ENCODE results near the gene CADM4.
"Not testable (repeated sequence)": the region's sequence is repeated elsewhere in the genome, so short reads cannot be mapped to it uniquely, and the experiment has no call there.

CADM4 gene

DNA sequence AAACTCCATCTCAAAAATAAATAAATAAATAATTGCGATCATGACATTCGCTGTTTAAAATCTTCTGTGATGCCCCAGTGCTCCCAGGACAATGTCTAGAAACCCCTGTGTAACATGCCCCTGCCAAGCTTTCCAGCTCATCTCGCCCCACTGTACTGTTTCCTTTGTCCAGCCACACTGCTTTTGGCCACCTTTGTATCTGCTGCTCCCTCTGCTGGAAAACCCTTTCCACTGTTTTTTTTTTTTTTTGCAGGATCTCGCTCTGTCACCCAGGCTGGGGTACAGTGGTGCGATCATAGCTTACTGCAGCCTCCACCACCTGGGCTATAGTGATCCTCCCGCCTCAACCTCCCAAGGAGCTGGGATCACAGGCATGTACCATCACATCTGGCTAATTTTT is 22.8 kb upstream of the CADM4 start:
- no peak for DNase-seq

DNA sequence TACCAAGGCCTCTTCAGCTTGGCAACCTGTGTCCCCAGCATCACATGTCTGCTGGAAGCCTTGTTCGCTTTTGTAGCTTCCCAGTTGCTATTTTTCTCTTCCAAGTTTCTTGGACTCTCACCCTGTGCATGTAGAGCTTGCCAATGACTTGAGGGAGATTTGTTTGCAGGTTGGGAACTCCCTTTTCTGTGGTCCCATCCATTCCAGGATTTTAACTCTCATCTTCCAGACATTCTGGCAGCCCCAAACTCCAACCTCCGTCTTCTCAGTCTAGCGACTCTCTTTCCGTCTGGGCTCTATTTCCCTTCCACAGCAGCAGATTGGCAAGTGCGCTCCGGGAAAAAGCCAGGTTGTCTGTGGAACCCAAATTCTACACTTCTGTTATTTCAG is 21.3 kb upstream of the CADM4 start:
- DNase-seq = no peak

DNA sequence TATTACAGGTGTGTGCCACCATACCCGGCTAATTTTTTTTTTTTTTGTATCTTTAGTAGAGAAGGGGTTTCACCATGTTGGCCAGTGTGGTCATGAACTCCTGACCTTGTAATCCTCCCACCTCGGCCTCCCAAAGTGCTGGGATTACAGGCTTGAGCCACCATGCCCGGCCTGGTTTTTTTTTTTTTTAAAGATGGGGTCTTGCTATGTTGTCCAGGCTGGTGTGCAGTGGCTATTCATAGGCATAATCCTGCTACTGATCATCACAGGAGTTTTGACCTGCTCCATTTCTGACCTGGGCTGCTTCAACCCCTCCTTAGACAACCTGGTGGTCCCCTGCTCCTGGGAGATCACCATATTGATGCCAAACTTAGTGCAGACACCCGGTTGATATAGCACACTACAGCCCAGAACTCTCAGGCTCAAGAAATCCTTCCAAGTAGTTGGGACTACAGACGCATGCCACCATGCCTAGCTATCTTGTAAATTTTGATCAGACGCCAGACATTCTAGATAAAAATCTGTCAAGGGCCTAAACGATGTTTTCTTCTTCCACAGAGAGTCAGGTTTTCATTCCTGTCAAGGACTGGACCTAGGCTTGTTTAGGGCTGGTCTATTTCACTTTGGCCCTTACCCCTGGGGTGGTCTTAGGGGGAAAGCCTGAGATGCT is 20.8 kb upstream of the CADM4 start:
- DNase-seq = no peak

- DNase-seq = no peak
These were observed 18.8 kb upstream of the CADM4 start for GRCh38 chr19:43658494-43658893.

GRCh38 chr19:43658001-43658400 is 18.4 kb upstream of the CADM4 start:
- DNase-seq = no peak

DNA sequence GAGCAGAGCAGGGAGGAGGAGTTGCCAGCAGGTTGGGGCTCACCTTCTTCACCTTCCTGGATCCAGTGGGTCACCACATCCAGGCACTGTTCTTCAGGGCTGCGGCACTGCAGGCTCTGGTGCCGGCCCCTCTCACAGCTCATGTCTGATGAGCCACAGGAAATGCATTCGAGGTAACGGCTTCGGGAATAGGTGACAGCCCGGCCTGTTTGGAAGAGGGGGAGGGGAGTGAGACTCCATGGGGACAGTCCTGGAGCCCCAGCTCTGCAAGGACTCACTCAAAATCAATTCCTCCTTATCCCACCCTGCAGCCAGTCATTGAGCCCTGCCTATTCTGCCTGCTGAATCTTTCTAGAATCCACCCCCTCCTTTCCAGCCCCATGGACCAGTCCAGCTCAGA is 16.8 kb upstream of the CADM4 start:
- DNase-seq = no peak

GRCh38 chr19:43652546-43652874 is 12.9 kb upstream of the CADM4 start:
- DNase-seq = no peak

DNA sequence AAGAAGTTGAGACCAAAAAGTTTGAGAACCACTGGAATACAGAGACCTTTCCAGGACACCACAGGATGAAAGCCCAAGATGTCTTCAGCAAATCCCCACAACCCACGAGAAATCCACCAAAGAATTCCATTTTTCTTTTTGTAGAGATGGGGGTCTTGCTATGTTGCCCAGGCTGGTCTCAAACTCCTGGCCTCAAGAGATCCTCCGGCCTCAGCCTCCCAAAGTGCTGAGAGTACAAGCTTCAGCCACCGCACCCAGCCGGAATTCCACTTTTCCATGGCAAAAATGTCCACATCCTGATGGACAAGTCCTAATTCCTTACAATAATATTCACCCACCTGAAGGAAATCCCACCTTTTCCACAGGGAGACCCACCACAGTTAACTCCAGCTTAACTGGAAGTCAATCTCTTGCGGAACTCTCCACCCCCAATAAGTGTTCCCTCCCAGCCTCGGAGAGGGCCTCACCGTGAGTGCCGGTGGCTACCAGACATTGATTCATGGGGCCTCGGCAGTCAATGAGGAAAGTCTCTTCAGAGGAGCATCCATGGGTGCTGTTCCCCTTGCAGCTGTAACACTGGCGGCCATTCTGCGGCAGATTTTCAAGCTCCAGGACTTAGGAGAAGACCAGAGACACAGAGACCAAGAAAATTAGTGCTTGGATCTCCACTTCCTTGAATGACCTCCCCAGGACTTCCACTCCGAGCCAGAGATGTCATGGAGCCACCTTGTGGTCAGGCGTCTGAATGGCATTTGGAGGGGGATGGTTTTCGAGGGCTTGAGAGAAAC is 12.3 kb upstream of the CADM4 start:
- peak; percentile 33 to 43 for DNase-seq

DNA sequence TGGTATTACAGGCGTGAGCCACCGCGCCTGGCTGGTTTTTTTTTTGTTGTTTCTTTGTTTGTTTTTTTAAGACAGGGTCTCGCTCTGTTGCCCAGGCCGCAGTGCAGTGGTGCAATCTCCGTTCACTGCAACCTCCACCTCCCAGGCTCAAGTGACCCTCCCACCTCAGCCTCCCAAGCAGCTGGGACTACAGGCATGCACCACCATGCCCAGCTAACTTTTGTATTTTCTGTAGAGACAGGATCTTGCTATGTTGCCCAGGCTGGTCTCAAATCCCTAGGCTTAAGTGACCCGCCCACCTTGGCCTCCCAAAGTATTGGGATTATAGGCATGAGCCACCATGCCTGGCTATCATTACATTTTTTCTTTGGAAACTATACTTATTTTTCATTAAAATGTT is 10.6 kb upstream of the CADM4 start:
- DNase-seq = not testable (repeated sequence)

GRCh38 chr19:43649514-43649913 is 9.9 kb upstream of the CADM4 start:
- DNase-seq = no peak

DNA sequence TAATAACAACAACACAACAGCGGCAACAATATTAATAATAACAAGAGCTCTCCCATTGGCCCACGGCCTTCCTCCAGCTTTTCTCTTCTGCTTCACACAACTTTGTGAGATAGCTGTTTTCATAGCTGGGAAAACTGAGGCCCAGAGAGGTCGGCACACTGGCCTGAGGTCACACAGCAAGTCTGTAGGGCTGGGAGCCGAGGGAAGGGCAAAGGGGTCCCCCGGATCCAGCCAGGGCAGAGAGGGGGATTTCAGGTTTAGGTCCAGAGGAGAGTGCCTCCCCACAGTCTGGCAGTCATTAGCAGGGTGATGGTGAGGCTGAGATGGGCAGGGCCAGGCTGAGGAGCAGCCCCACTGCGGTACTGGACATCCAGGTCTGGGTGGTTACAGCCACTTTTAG is 9.0 kb upstream of the CADM4 start:
- no peak for DNase-seq

DNA sequence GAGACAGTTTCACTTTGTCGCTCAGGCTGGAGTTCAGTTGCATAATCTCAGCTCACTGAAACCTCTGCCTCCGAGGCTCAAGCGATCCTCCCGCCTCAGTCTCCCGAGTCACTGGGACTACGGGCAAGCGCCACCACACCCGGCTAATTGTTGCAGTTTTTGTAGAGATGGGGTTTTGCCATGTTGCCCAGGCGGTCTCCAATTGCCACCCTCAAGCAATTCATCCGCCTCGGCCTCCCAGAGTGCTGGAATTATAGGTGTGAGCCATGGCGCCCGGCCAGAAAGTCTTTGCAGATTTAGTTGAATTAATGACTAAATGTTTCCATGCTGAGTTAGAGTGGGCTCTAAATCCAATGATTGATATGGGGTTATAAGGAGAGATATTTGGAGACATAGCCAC is 4.5 kb upstream of the CADM4 start:
- no peak for DNase-seq

DNA sequence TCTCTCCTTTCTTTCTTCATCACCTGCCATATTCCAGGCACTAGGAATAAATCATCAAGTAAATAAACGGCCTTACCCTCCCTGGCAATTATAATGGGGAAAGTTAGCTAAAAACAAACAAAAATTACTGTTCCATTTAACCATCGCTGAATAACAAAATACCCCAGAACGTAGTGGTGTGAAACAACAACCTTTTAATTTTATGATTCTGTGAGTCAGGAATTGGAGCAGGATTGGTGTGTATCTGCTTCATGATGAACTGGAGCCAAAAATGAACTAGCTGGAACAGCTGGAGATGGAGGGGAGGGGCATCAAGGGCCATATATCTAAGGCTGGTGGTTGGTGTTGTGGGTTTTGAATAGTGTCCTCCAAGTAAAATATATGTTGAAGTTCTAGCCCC is 3.7 kb upstream of the CADM4 start:
- no peak for DNase-seq

DNA sequence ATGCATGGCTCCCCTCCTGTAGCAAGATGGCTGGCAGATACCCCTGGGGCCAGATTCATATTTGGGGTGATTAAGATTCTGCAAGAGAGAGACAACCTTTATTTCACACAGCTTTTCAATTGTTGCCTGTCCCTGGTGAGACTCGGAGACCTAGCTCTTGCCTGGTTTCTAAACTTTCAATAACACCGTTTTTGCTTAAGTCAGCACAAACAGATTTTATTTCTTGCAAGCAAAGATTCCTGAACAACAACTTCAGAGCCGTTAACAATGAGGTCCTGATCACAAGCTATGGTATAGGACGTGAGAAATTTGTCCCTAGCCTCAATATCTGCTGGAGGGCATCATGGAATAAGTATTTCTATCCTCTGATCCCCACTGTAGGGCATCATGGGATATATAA is 2.9 kb upstream of the CADM4 start:
- DNase-seq = no peak

DNA sequence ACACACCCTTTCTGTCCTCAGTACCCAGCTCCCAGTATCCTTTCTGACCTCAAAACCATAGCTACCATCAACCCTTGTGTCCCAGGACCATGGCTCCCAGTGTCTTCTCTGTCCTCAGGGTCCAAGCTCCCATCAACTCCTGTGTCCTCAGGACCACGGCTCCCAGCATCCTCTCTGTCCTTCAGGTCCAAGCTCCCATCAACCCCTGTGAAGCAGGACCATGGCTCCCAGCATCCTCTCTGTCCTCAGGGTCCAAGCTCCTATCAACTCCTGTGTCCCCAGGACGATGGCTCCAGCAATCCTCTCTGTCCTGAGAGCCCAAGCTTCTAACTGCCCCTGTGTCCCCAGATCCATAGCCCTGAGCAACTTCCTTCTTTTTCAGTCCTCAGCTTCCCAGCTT is 1.7 kb upstream of the CADM4 start:
- no peak for DNase-seq

GRCh38 chr19:43640424-43640757 is 741 bp upstream of the CADM4 start:
- DNase-seq = no peak

GRCh38 chr19:43638995-43639518 is 593 bp downstream of the CADM4 start:
- DNase-seq = no peak

DNA sequence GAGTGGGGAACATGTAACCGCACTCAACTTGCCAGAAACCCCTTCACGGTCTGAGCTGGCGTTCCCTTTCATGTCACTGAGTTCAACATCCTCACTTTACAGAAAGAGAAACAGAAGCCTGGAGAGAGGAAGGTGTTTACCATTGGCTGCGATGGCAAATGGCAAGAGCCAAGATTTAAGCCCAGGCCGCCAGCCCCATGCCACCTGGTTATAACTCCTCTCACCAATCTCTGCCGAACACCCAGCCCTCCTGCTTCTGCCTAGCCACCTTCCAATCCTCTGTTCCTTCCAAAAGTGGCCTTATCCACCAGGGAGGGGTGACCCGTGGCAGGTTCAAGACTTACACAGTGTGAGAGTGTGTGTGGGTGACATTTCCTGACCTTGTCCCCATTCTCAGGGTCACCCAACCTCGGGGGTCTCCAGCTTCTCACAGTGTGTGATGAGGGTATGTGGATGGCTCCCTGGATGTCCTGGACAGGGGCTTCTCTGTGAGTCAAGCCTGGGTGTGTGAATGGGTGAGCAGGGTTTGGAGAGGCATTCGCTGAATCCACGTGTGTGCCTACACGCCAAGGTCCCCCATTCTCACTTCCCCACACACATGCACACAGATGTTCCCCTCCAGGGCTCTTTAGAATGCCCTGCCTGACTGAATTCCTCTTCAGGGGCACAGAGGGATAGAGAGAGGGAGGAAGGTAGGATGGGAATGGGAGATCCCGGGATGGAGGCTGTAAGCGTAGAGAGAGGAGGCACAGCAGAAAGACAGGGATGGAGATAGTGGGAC is 1.2 kb downstream of the CADM4 start:
- DNase-seq = no peak

GRCh38 chr19:43636121-43636683 is 3.4 kb downstream of the CADM4 start:
- DNase-seq = no peak

DNA sequence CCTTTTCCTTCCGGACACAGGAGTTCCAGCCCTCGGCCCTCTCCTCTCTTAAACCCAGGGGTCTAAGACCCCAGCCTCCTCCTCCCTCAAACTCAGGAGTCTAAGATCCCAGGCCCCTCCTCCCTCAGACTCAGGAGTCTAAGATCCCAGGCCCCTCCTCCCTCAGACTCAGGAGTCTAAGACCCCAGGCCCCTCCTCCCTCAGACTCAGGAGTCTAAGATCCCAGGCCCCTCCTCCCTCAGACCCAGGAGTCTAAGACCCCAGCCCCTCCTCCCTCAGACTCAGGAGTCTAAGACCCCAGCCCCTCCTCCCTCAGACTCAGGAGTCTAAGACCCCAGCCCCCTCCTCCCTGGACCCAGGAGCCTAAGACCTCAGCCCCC is 4.1 kb downstream of the CADM4 start:
- not testable (repeated sequence) for DNase-seq

DNA sequence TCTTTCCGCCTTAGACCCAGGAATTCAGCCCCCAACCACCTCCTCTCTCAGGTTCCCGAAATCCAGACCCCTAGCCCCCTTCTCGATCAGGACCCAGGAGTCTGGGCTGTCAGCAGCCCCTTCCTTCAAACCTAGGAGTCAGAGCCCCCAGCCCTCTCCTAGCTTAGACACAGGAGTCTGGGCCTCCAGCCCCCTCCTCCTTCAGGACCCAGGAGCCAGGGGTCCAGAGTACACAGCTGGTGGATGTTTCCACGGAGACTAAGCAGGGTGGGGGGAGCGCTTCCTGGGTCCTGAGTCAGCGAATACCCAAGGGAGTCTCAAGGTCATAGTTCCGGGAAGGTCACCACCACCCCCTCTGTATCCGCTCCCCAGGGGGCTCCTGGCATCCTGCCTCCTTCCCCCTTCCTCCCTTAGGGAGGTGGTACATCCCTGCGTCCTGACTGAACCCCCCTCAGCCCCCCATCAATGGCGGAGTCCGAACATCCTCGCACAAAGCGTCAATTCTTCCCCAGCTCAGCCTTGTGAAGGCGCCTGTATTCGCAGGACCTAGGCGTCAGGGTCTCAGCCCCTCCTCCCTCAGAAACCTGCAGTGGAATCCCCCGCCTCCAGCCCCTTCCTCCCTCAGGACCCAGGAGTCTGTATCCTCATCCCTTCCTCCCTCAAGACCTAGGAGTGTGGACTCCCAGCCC is 4.6 kb downstream of the CADM4 start:
- no peak for DNase-seq

DNA sequence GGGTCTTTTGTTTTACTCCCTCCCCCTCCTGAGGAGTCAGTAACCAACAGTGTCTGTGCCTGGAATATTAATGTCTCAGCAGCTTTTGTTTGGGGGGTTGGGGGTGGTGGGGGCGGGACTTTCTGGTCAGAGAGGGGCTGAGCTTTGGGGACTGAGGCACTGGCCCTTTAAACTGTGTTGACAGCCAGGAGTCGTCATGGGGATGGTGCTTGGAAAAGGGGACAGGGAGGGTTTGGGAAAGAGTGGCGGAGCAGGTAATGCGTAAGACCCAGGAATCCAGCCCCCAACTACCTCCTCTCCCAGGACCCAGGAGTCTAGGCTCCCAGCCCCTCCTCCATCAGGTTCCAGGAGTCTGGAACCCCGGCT is 5.2 kb downstream of the CADM4 start:
- no peak for DNase-seq

- no peak for DNase-seq
These were observed 5.6 kb downstream of the CADM4 start for GRCh38 chr19:43634068-43634467.
